Neural progenitor cell (in vitro differentiated cells): ENCODE data around the gene PRKAG1. TPM values are rescaled to one million over a fixed set of nuclear protein-coding genes. Genes with fewer than 3 reads are reported as not detected.

Experiments
- DNase-seq: peaks from one replicate; pipeline ENCODE4 v3.0.0-alpha.2; 2016; ENCODE audit warnings: low spot score
- H2AFZ ChIP-seq: fragments of 200-600 bp; sonication (generic); replicated peaks from 2 replicates; pipeline ENCODE4 v1.6.1; 2016; ENCODE audit warnings: antibody characterized with exemption
- H3F3A ChIP-seq: fragments of 200-600 bp; sonication (generic); 2 replicates; pipeline ENCODE4 v1.6.1; 2016; ENCODE audit warnings: antibody characterized with exemption, low read depth
- H3K27ac ChIP-seq: fragments of 200-600 bp; sonication (generic); 2 replicates; pipeline ENCODE4 v1.5.1; 2016; ENCODE audit warnings: mild to moderate bottlenecking
- H3K27me3 ChIP-seq: fragments of 200-600 bp; sonication (generic); 2 replicates; pipeline ENCODE4 v1.6.1; 2016; ENCODE audit warnings: mild to moderate bottlenecking, moderate library complexity
- H3K36me3 ChIP-seq: fragments of 200-600 bp; sonication (generic); 2 replicates; pipeline ENCODE4 v1.5.1; 2016
- H3K4me1 ChIP-seq: fragments of 200-600 bp; sonication (generic); 2 replicates; pipeline ENCODE4 v1.6.1; 2016; ENCODE audit warnings: mixed run types
- H3K4me2 ChIP-seq: fragments of 200-600 bp; sonication (generic); 2 replicates; pipeline ENCODE4 v1.6.1; 2016
- H3K4me3 ChIP-seq: fragments of 200-600 bp; sonication (generic); 2 replicates; pipeline ENCODE4 v1.5.1; 2016
- H3K79me2 ChIP-seq: fragments of 200-600 bp; sonication (generic); 2 replicates; pipeline ENCODE4 v1.6.1; 2016; ENCODE audit warnings: low read depth
- H3K9ac ChIP-seq: fragments of 200-600 bp; sonication (generic); 2 replicates; pipeline ENCODE4 v1.6.1; 2016
- H3K9me3 ChIP-seq: fragments of 200-600 bp; sonication (generic); 2 replicates; pipeline ENCODE4 v1.5.1; 2016; ENCODE audit warnings: low read depth
- H4K20me1 ChIP-seq: fragments of 200-600 bp; sonication (generic); 2 replicates; pipeline ENCODE4 v1.6.1; 2016; ENCODE audit warnings: low read depth
- H3K27ac Mint-ChIP-seq: 3 replicates; pipeline ENCODE4 v1.8.0; 2021; ENCODE audit warnings: mixed read lengths
- H3K27me3 Mint-ChIP-seq: 2 replicates; pipeline ENCODE4 v1.8.0; 2022; ENCODE audit warnings: low read depth, mild to moderate bottlenecking, inconsistent platforms, moderate library complexity, mixed read lengths; ENCODE audit not compliant: insufficient read depth
- H3K36me3 Mint-ChIP-seq: 3 replicates; pipeline ENCODE4 v1.8.0; 2021; ENCODE audit warnings: mixed read lengths
- H3K4me1 Mint-ChIP-seq: 3 replicates; pipeline ENCODE4 v1.8.0; 2021; ENCODE audit warnings: mixed read lengths
- H3K4me3 Mint-ChIP-seq: 3 replicates; pipeline ENCODE4 v1.8.0; 2021; ENCODE audit warnings: mild to moderate bottlenecking, moderate library complexity, mixed read lengths
- H3K9me3 Mint-ChIP-seq: 3 replicates; pipeline ENCODE4 v1.8.0; 2020; ENCODE audit warnings: mixed read lengths
- CTCF ChIP-seq: fragments of 200-600 bp; sonication (generic); IDR thresholded peaks from 2 replicates; pipeline ENCODE4 v1.5.1; 2017; ENCODE audit warnings: antibody characterized with exemption, mild to moderate bottlenecking
- EZH2 ChIP-seq: fragments of 200-600 bp; sonication (generic); IDR thresholded peaks from 2 replicates; pipeline ENCODE4 v1.6.1; 2017; ENCODE audit warnings: antibody characterized with exemption, mild to moderate bottlenecking, moderate library complexity
- EZH2phosphoT487 ChIP-seq: fragments of 200-600 bp; sonication (generic); IDR thresholded peaks from 2 replicates; pipeline ENCODE4 v1.6.1; 2017; ENCODE audit warnings: antibody characterized with exemption
- total RNA-seq: library from RNA; depleted of rRNA; stranded (reverse); fragments of >200 nt; gene quantifications from 2 replicates; pipeline ENCODE4 v1.2.3, GENCODE V29; 2015; ENCODE audit warnings: low replicate concordance

PRKAG1 gene
- total RNA-seq, 1 donor from 2014 or later = 41.8 TPM

- Histone ChIP-seq H3K4me1 (peaks cover 27% of the 10 kb centered on the region), H3K27me3 (peaks cover 100% of the 10 kb centered on the region), H3K36me3 (no peaks in the 10 kb centered on the region), H3K9me3 (no peaks in the 10 kb centered on the region), H3F3A (peaks cover 23% of the 10 kb centered on the region), H4K20me1 (peaks cover 57% of the 10 kb centered on the region), H3K9ac (no peak overlapping the region), H3K79me2 (no peaks in the 10 kb centered on the region), H3K4me2 (no peak overlapping the region), H2AFZ (no peak overlapping the region), H3K27ac (no peak overlapping the region), H3K4me3 (no peak overlapping the region)
- peaks cover 45% of the 10 kb centered on the region for H3K4me1 Mint-ChIP-seq
- peaks cover 84% of the 10 kb centered on the region for H3K27me3 Mint-ChIP-seq
- peaks cover 5% of the 10 kb centered on the region for H3K9me3 Mint-ChIP-seq
- peak; percentile 48 for DNase-seq
- no peak for TF ChIP-seq CTCF
- TF ChIP-seq EZH2 = peak; percentile 3
- H3K4me3 Mint-ChIP-seq = peak overlapping the region; percentile 41
- no peak overlapping the region for H3K27ac Mint-ChIP-seq
- H3K36me3 Mint-ChIP-seq = no peaks in the 10 kb centered on the region
These were observed 45.0 kb downstream of the PRKAG1 start for GRCh38 chr12:48973531-48973930.

- Histone ChIP-seq H3K27ac (no peak overlapping the region), H3K9ac (no peak overlapping the region), H2AFZ (no peak overlapping the region), H3K79me2 (no peaks in the 10 kb centered on the region), H3K36me3 (no peaks in the 10 kb centered on the region), H3F3A (peaks cover 28% of the 10 kb centered on the region), H4K20me1 (peaks cover 52% of the 10 kb centered on the region), H3K4me2 (no peak overlapping the region), H3K4me3 (no peak overlapping the region), H3K27me3 (peaks cover 100% of the 10 kb centered on the region), H3K4me1 (peaks cover 31% of the 10 kb centered on the region), H3K9me3 (no peaks in the 10 kb centered on the region)
- Mint-ChIP-seq H3K9me3 (peaks cover 5% of the 10 kb centered on the region), H3K4me3 (peak overlapping the region; percentile 27), H3K27ac (no peak overlapping the region), H3K27me3 (peaks cover 89% of the 10 kb centered on the region), H3K36me3 (no peaks in the 10 kb centered on the region), H3K4me1 (peaks cover 48% of the 10 kb centered on the region)
- TF ChIP-seq CTCF (no peak), EZH2 (no peak), EZH2phosphoT487 (peak; percentile 17)
- no peak for DNase-seq
These were observed 45.6 kb downstream of the PRKAG1 start for GRCh38 chr12:48972952-48973483.

- H3K27ac ChIP-seq = no peak overlapping the region
- H3K9ac ChIP-seq = no peak overlapping the region
- H2AFZ ChIP-seq = no peak overlapping the region
- H3K9me3 ChIP-seq = no peaks in the 10 kb centered on the region
- H3K9me3 Mint-ChIP-seq = peaks cover 3% of the 10 kb centered on the region
- peaks cover 47% of the 10 kb centered on the region for H4K20me1 ChIP-seq
- no peaks in the 10 kb centered on the region for H3K79me2 ChIP-seq
- no peaks in the 10 kb centered on the region for H3K36me3 Mint-ChIP-seq
- no peak for DNase-seq
- H3K4me2 ChIP-seq = no peak overlapping the region
- H3K36me3 ChIP-seq = no peaks in the 10 kb centered on the region
- peaks cover 100% of the 10 kb centered on the region for H3K27me3 ChIP-seq
- no peak overlapping the region for H3K4me3 ChIP-seq
- peaks cover 31% of the 10 kb centered on the region for H3K4me1 ChIP-seq
- H3K27me3 Mint-ChIP-seq = peaks cover 86% of the 10 kb centered on the region
- peaks cover 43% of the 10 kb centered on the region for H3K4me1 Mint-ChIP-seq
- H3F3A ChIP-seq = peaks cover 28% of the 10 kb centered on the region
- TF ChIP-seq CTCF (peak; percentile 33), EZH2 (peak; percentile 54), EZH2phosphoT487 (peak; percentile 16)
- H3K27ac Mint-ChIP-seq = no peak overlapping the region
- peak overlapping the region; percentile 84 for H3K4me3 Mint-ChIP-seq
These were observed 46.2 kb downstream of the PRKAG1 start for GRCh38 chr12:48972213-48972951.
